Stimulated activated naive CD8-positive, alpha-beta T cell treated with anti-CD3 and anti-CD28 coated beads, Interleukin-15, Interleukin-2, amounts not matched to agents 100 ng/mL and 50 ng/mL, for 24 hours (primary cell): ENCODE data around the gene TOM1L2.

ENCODE experiments used
- H3K27ac Mint-ChIP-seq: one replicate; pipeline ENCODE4 v1.8.0; 2021; ENCODE audit warnings: mild to moderate bottlenecking, mixed read lengths
- H3K27me3 Mint-ChIP-seq: one replicate; pipeline ENCODE4 v1.8.0; 2021; ENCODE audit warnings: mixed read lengths
- H3K36me3 Mint-ChIP-seq: one replicate; pipeline ENCODE4 v1.8.0; 2021; ENCODE audit warnings: low read depth, mixed read lengths
- H3K4me1 Mint-ChIP-seq: one replicate; pipeline ENCODE4 v1.8.0; 2021; ENCODE audit warnings: low read depth, mixed read lengths
- H3K4me3 Mint-ChIP-seq: one replicate; pipeline ENCODE4 v1.8.0; 2021; ENCODE audit warnings: mild to moderate bottlenecking, mixed read lengths
- H3K9me3 Mint-ChIP-seq: one replicate; pipeline ENCODE4 v1.8.0; 2021; ENCODE audit warnings: mixed read lengths

The TOM1L2 gene

DNA sequence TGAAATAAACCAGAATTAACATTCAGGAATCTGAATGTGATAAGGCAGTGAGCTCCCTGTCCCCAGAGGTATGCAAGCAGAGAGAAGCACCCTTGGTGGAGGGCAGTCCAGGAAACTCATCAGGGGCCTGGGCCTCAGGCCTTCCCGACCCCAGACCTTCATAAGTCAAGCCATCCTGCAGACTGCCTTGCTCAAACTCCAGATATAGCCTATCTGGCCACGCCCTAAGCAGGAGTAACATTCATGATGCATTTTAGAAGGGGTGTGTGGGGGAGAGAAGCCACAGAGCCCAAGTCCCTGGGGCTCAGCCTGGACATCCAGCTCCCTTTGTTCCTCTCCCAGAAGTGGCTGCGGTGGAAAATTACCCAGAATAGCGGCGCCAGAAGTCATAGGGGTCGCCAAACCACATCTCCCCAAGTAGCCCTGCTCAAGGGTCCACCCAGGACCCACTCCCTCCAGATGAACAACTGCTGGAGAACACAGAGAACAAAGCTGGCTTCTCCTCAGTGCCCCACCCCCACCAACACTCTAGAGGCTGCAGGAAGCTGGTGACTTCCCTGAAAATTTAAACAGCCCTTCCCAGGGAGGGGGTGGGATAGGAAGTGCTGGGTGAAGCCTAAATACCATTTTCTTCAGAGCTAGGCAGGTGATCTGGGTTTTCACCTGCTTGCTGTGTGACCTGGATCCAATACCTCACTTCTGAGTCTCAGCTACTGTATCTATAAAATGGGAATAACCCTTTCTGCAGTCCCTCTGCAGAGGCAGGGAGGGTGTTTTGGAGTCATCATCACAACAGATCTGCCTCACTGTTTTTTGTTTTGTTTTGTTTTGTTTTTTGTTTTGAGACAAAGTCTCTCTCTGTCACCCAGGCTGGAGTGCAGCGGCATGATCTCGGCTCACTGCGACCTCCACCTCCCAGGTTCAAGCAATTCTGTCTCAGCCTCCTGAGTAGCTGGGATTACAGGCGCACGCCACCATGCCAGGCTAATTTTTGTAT, 133.9 kb downstream of the TOM1L2 start:
- Mint-ChIP-seq H3K4me3 (peak overlapping the region; percentile 81), H3K4me1 (peaks cover 65% of the 10 kb centered on the region), H3K36me3 (peaks cover 22% of the 10 kb centered on the region)

GRCh38 chr17:17837380-17837821, 134.8 kb downstream of the TOM1L2 start:
- no peaks in the 10 kb centered on the region for H3K9me3 Mint-ChIP-seq
- H3K4me3 Mint-ChIP-seq = peak overlapping the region; percentile 90
- no peaks in the 10 kb centered on the region for H3K27me3 Mint-ChIP-seq
- H3K36me3 Mint-ChIP-seq = peaks cover 24% of the 10 kb centered on the region
- H3K4me1 Mint-ChIP-seq = peaks cover 69% of the 10 kb centered on the region
- peak overlapping the region; percentile 95 for H3K27ac Mint-ChIP-seq

More for the DNA sequence above, 133.9 kb downstream of the TOM1L2 start:
- no peaks in the 10 kb centered on the region for H3K27me3 Mint-ChIP-seq
- no peaks in the 10 kb centered on the region for H3K9me3 Mint-ChIP-seq
- H3K27ac Mint-ChIP-seq = peak overlapping the region; percentile 41

DNA sequence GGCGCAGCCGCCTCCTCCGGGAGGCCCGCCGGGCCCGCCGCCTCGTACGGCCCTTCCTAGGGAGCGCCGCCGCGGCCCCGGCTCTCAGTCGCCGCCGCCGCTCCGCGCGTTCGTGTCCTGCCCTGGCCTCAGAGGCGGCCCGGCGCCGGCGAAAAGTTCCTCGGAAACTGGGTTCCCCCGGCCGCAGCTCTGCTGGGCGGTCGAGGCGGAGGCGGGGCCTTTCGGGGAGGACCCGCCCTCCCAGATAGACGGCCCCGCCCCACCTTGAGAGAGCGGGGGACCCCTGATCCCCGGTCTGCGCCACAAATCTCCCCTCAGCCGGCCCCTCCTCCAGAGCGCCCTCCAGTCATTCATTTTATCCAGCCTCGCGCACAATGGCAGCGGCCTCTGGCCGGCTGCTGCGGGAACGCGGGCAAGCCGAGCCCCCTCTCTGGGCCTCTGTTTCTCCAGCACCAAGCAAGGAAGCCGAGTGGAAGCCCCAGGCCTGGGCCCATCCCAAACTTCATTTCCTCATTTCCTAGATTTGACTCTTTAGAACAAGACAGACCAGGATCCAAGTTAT, 135.3 kb downstream of the TOM1L2 start, which contains the start of gene SREBF1:
Gene SREBF1, minus strand, starts transcription at position 169 of the 562 bp plus-strand sequence. CDS start 169 bp downstream, outside the sequence.
- Mint-ChIP-seq H3K4me3 (peak within 1 kb of the TSS; percentile 90), H3K4me1 (peaks cover 72% of the 10 kb centered on the region)

GRCh38 chr17:17836250-17836817, 135.9 kb downstream of the TOM1L2 start:
- Mint-ChIP-seq H3K9me3 (no peaks in the 10 kb centered on the region), H3K4me3 (peak overlapping the region; percentile 90), H3K27ac (peak overlapping the region; percentile 95), H3K27me3 (no peaks in the 10 kb centered on the region), H3K4me1 (peaks cover 75% of the 10 kb centered on the region), H3K36me3 (peaks cover 29% of the 10 kb centered on the region)

More for the DNA sequence above, 135.3 kb downstream of the TOM1L2 start, which contains the start of gene SREBF1:
- Mint-ChIP-seq H3K36me3 (peaks cover 29% of the 10 kb centered on the region), H3K27me3 (no peaks in the 10 kb centered on the region), H3K27ac (peak within 1 kb of the TSS; percentile 95), H3K9me3 (no peaks in the 10 kb centered on the region)

GRCh38 chr17:17835415-17836249, 136.6 kb downstream of the TOM1L2 start:
- peaks cover 29% of the 10 kb centered on the region for H3K36me3 Mint-ChIP-seq
- peak overlapping the region; percentile 90 for H3K27ac Mint-ChIP-seq
- H3K4me1 Mint-ChIP-seq = peaks cover 74% of the 10 kb centered on the region
- H3K9me3 Mint-ChIP-seq = no peaks in the 10 kb centered on the region
- peak overlapping the region; percentile 90 for H3K4me3 Mint-ChIP-seq
- H3K27me3 Mint-ChIP-seq = no peaks in the 10 kb centered on the region

GRCh38 chr17:17834974-17835373, 137.2 kb downstream of the TOM1L2 start:
- peaks cover 74% of the 10 kb centered on the region for H3K4me1 Mint-ChIP-seq
- H3K4me3 Mint-ChIP-seq = peak overlapping the region; percentile 90
- H3K36me3 Mint-ChIP-seq = peaks cover 29% of the 10 kb centered on the region
- no peaks in the 10 kb centered on the region for H3K9me3 Mint-ChIP-seq
- no peaks in the 10 kb centered on the region for H3K27me3 Mint-ChIP-seq
- H3K27ac Mint-ChIP-seq = peak overlapping the region; percentile 84

DNA sequence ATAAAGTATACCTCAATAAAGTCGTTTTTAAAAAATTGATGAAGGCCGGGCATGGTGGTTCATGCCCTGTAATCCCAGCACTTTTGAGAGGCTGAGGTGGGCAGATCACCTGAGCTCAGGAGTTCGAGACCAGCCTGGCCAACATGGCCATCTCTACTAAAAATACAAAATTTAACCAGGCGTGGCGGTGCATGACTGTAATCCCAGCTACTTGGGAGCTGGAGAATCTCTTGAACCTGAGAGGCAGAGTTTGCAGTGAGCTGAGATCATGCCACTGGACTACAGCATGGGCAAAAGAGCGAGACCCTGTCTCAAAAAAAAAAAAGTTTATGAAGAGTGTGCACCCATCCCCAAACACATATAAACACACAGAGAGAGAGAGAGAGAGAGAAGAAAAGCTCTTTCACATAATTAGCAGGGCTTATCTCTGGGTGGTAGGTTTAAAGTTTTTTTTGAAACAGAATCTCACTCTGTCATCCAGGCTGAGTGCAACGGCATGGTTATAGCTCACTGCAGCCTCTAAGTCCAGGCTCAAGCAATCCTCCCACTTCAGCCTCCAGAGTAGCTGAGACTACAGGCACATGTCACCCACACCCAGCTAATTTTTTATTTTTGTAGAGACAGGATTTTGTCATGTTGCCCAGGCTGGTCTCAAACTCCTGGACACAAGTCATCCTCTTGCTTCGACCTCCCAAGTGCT, 138.4 kb downstream of the TOM1L2 start:
- Mint-ChIP-seq H3K36me3 (peaks cover 29% of the 10 kb centered on the region), H3K4me3 (peak overlapping the region; percentile 90), H3K9me3 (no peaks in the 10 kb centered on the region), H3K27ac (peak overlapping the region; percentile 84), H3K27me3 (no peaks in the 10 kb centered on the region), H3K4me1 (peaks cover 63% of the 10 kb centered on the region)

GRCh38 chr17:17832032-17832363, 140.2 kb downstream of the TOM1L2 start:
- H3K27ac Mint-ChIP-seq = no peak overlapping the region
- H3K27me3 Mint-ChIP-seq = no peaks in the 10 kb centered on the region
- peaks cover 59% of the 10 kb centered on the region for H3K4me1 Mint-ChIP-seq
- no peak overlapping the region for H3K4me3 Mint-ChIP-seq
- H3K36me3 Mint-ChIP-seq = peaks cover 34% of the 10 kb centered on the region
- no peaks in the 10 kb centered on the region for H3K9me3 Mint-ChIP-seq

GRCh38 chr17:17831208-17832031, 140.8 kb downstream of the TOM1L2 start:
- H3K27ac Mint-ChIP-seq = no peak overlapping the region
- H3K4me1 Mint-ChIP-seq = peaks cover 63% of the 10 kb centered on the region
- H3K9me3 Mint-ChIP-seq = no peaks in the 10 kb centered on the region
- H3K36me3 Mint-ChIP-seq = peaks cover 38% of the 10 kb centered on the region
- H3K27me3 Mint-ChIP-seq = no peaks in the 10 kb centered on the region
- no peak overlapping the region for H3K4me3 Mint-ChIP-seq

DNA sequence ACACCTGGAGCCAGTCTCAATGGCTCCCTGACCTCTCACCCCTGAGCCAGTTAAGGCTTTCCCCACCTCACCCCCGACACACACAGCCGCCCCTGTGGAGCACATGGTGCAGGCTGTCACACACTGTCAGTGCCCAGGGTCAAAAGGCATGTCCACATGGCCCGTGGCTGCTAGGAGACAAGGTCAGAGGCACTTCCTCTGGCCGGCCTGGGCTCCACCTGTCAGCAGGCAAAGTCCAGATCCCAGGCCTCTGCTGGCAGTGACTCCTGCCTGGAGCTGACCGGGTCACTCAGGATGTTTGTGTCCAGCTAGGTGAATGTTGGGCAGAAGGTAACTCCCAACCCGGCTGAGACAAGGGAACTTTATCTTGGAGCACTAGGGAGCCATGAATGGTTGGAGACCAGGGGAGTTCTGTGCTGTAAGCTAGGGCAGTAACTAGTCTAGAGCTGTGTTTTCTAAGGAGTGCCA, 141.4 kb downstream of the TOM1L2 start:
- Mint-ChIP-seq H3K4me3 (no peak overlapping the region), H3K36me3 (peaks cover 38% of the 10 kb centered on the region), H3K27ac (no peak overlapping the region), H3K27me3 (no peaks in the 10 kb centered on the region), H3K9me3 (no peaks in the 10 kb centered on the region), H3K4me1 (peaks cover 66% of the 10 kb centered on the region)

GRCh38 chr17:17830269-17830567, 142.0 kb downstream of the TOM1L2 start:
- H3K4me3 Mint-ChIP-seq = no peak overlapping the region
- no peak overlapping the region for H3K27ac Mint-ChIP-seq
- no peaks in the 10 kb centered on the region for H3K27me3 Mint-ChIP-seq
- no peaks in the 10 kb centered on the region for H3K9me3 Mint-ChIP-seq
- peaks cover 36% of the 10 kb centered on the region for H3K36me3 Mint-ChIP-seq
- H3K4me1 Mint-ChIP-seq = peaks cover 66% of the 10 kb centered on the region

- H3K36me3 Mint-ChIP-seq = peaks cover 19% of the 10 kb centered on the region
- no peak overlapping the region for H3K4me3 Mint-ChIP-seq
- no peak overlapping the region for H3K27ac Mint-ChIP-seq
- H3K4me1 Mint-ChIP-seq = peaks cover 65% of the 10 kb centered on the region
- no peaks in the 10 kb centered on the region for H3K27me3 Mint-ChIP-seq
- no peaks in the 10 kb centered on the region for H3K9me3 Mint-ChIP-seq
These were observed 144.2 kb downstream of the TOM1L2 start for GRCh38 chr17:17827826-17828621.
